ENCODE data around the gene TNFRSF21. TPM values are rescaled to one million over a fixed set of nuclear protein-coding genes. Genes with fewer than 3 reads are reported as not detected.

Gene TNFRSF21
- polyA plus RNA-seq, 1 donor from 2014 or later, result 13.0 TPM

GRCh38 chr6:47187113-47187512 is 122.6 kb downstream of the TNFRSF21 start:
- no peaks in the 10 kb centered on the region for H3K9me3 ChIP-seq (ENCODE audit: low read length)
- no peaks in the 10 kb centered on the region for H3K27me3 ChIP-seq (ENCODE audit: insufficient read depth, low read depth, low read length)
- H3F3A ChIP-seq (ENCODE audit: insufficient read depth, low read length, poor library complexity, severe bottlenecking), result no peaks in the 10 kb centered on the region
- H2AFZ ChIP-seq (ENCODE audit: low read depth, low read length), result no peak overlapping the region
- H4K20me1 ChIP-seq (ENCODE audit: insufficient read depth), result no peaks in the 10 kb centered on the region
- no peaks in the 10 kb centered on the region for H3K9me2 ChIP-seq (ENCODE audit: insufficient read depth, low read length)
- no peak overlapping the region for H3K4me3 ChIP-seq (ENCODE audit: low read length)
- H3K27ac ChIP-seq (ENCODE audit: low read length), result no peak overlapping the region
- no peak overlapping the region for H3K4me2 ChIP-seq (ENCODE audit: low read length)
- no peaks in the 10 kb centered on the region for H3K36me3 ChIP-seq (ENCODE audit: insufficient read depth, low read length)
- no peak for TF ChIP-seq SMC3 (conservative IDR thresholded peaks at IDR 0.05; ENCODE audit: poor library complexity)
- TF ChIP-seq, protein P1, sequence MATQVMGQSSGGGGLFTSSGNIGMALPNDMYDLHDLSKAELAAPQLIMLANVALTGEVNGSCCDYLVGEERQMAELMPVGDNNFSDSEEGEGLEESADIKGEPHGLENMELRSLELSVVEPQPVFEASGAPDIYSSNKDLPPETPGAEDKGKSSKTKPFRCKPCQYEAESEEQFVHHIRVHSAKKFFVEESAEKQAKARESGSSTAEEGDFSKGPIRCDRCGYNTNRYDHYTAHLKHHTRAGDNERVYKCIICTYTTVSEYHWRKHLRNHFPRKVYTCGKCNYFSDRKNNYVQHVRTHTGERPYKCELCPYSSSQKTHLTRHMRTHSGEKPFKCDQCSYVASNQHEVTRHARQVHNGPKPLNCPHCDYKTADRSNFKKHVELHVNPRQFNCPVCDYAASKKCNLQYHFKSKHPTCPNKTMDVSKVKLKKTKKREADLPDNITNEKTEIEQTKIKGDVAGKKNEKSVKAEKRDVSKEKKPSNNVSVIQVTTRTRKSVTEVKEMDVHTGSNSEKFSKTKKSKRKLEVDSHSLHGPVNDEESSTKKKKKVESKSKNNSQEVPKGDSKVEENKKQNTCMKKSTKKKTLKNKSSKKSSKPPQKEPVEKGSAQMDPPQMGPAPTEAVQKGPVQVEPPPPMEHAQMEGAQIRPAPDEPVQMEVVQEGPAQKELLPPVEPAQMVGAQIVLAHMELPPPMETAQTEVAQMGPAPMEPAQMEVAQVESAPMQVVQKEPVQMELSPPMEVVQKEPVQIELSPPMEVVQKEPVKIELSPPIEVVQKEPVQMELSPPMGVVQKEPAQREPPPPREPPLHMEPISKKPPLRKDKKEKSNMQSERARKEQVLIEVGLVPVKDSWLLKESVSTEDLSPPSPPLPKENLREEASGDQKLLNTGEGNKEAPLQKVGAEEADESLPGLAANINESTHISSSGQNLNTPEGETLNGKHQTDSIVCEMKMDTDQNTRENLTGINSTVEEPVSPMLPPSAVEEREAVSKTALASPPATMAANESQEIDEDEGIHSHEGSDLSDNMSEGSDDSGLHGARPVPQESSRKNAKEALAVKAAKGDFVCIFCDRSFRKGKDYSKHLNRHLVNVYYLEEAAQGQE (IDR thresholded peaks at IDR 0.05; ENCODE audit: borderline replicate concordance), result no peak
- no peak for TF ChIP-seq EZH2 (IDR thresholded peaks at IDR 0.05; ENCODE audit: borderline replicate concordance, insufficient read depth, low read length, poor library complexity, severe bottlenecking)
- no peak for TF ChIP-seq TAF1 (IDR thresholded peaks at IDR 0.05; ENCODE audit: low read depth)
- TF ChIP-seq RAD21 (conservative IDR thresholded peaks at IDR 0.05), result no peak
- H3K9ac ChIP-seq (ENCODE audit: low read length), result no peak overlapping the region
- H3K79me2 ChIP-seq (replicated peaks; ENCODE audit: insufficient read depth, low read length), result no peaks in the 10 kb centered on the region

- Histone ChIP-seq H3K4me3 (ENCODE audit: low read length) (no peak overlapping the region), H4K20me1 (ENCODE audit: insufficient read depth) (no peaks in the 10 kb centered on the region), H3K79me2 (replicated peaks; ENCODE audit: insufficient read depth, low read length) (no peaks in the 10 kb centered on the region), H3K36me3 (ENCODE audit: insufficient read depth, low read length) (no peaks in the 10 kb centered on the region), H2AFZ (ENCODE audit: low read depth, low read length) (no peak overlapping the region), H3F3A (ENCODE audit: insufficient read depth, low read length, poor library complexity, severe bottlenecking) (no peaks in the 10 kb centered on the region), H3K27ac (ENCODE audit: low read length) (no peak overlapping the region), H3K9ac (ENCODE audit: low read length) (no peak overlapping the region), H3K9me3 (ENCODE audit: low read length) (peaks cover 4% of the 10 kb centered on the region), H3K9me2 (ENCODE audit: insufficient read depth, low read length) (no peaks in the 10 kb centered on the region), H3K4me2 (ENCODE audit: low read length) (no peak overlapping the region), H3K27me3 (ENCODE audit: insufficient read depth, low read depth, low read length) (no peaks in the 10 kb centered on the region)
- no peak for TF ChIP-seq EP300 (conservative IDR thresholded peaks at IDR 0.05; ENCODE audit: poor library complexity, severe bottlenecking)
- TF ChIP-seq CTCF (IDR thresholded peaks at IDR 0.05; ENCODE audit: poor library complexity, severe bottlenecking), result no peak
- no peak for TF ChIP-seq TAF1 (IDR thresholded peaks at IDR 0.05; ENCODE audit: low read depth)
- TF ChIP-seq SMC3 (conservative IDR thresholded peaks at IDR 0.05; ENCODE audit: poor library complexity), result no peak
- TF ChIP-seq POLR2AphosphoS5 (IDR thresholded peaks at IDR 0.05), result no peak
- no peak for TF ChIP-seq EZH2 (IDR thresholded peaks at IDR 0.05; ENCODE audit: borderline replicate concordance, insufficient read depth, low read length, poor library complexity, severe bottlenecking)
- no peak for TF ChIP-seq MXI1 (conservative IDR thresholded peaks at IDR 0.05; ENCODE audit: poor library complexity, severe bottlenecking)
- TF ChIP-seq, protein P1 (IDR thresholded peaks at IDR 0.05; ENCODE audit: borderline replicate concordance), result no peak
- TF ChIP-seq RAD21 (conservative IDR thresholded peaks at IDR 0.05), result no peak
Measured at GRCh38 chr6:47182291-47182957, 127.3 kb downstream of the TNFRSF21 start.

Data from neural cell (in vitro differentiated cells).